Tibial nerve (tissue), 4 donors: ENCODE results near the gene GPR34.

Experiments
- EP300 ChIP-seq, 2 donors: sonication (generic); formaldehyde crosslinking; IDR thresholded peaks; one replicate each; pipeline ENCODE4 v1.6.1; 2017; ENCODE audit warnings: antibody characterized with exemption in 2 of 2, mild to moderate bottlenecking in 1 of 2
- POLR2A ChIP-seq, 2 donors: fragments of 450-650 bp; IDR thresholded peaks; one replicate each; pipeline ENCODE4 v1.6.1; 2017; ENCODE audit warnings: antibody characterized with exemption in 2 of 2, mild to moderate bottlenecking in 2 of 2, moderate library complexity in 2 of 2
- TF ChIP-seq, protein P1 (sequence below), 5 experiments: fragments of 200-600 bp in 3 of 5; fragments of 450-650 bp in 2 of 5; sonication (generic) in 3 of 5; IDR thresholded peaks; one replicate each; pipeline ENCODE4 v1.5.1; 2016 to 2019; ENCODE audit warnings: antibody characterized with exemption in 5 of 5, mild to moderate bottlenecking in 3 of 5, moderate library complexity in 2 of 5

- TF ChIP-seq, protein P1, sequence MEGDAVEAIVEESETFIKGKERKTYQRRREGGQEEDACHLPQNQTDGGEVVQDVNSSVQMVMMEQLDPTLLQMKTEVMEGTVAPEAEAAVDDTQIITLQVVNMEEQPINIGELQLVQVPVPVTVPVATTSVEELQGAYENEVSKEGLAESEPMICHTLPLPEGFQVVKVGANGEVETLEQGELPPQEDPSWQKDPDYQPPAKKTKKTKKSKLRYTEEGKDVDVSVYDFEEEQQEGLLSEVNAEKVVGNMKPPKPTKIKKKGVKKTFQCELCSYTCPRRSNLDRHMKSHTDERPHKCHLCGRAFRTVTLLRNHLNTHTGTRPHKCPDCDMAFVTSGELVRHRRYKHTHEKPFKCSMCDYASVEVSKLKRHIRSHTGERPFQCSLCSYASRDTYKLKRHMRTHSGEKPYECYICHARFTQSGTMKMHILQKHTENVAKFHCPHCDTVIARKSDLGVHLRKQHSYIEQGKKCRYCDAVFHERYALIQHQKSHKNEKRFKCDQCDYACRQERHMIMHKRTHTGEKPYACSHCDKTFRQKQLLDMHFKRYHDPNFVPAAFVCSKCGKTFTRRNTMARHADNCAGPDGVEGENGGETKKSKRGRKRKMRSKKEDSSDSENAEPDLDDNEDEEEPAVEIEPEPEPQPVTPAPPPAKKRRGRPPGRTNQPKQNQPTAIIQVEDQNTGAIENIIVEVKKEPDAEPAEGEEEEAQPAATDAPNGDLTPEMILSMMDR (IDR thresholded peaks at IDR 0.05), result no peak
- TF ChIP-seq POLR2A (IDR thresholded peaks at IDR 0.05) (no peak), EP300 (IDR thresholded peaks at IDR 0.05) (no peak)
These were observed 14.8 kb downstream of the GPR34 start for GRCh38 chrX:41703574-41704029.
